Lower lobe of right lung (tissue), 2 donors: ENCODE measurements around the gene PIK3R1. TPM values are rescaled to one million over a fixed set of nuclear protein-coding genes. Genes with fewer than 3 reads are reported as not detected.
A peak's percentile ranks its signal among the peaks of the same experiment; 100 is the strongest.
"Not testable (repeated sequence)": the region's sequence is repeated elsewhere in the genome, so short reads cannot be mapped to it uniquely, and the experiment has no call there.

ENCODE experiments used
- ATAC-seq, 2 donors: fragments of 200-7000 bp; cut with Tn5 transposase; one replicate each; pipeline ENCODE4 v1.9.1; 2020 to 2022; ENCODE audit warnings: mild to moderate bottlenecking in 2 of 2, moderate library complexity in 2 of 2
- DNase-seq: peaks from one replicate; pipeline ENCODE4 v3.0.0-alpha.2; 2020
- H3K27ac ChIP-seq: fragments of 200-600 bp; one replicate; pipeline ENCODE4 v1.8.0; 2022
- H3K27me3 ChIP-seq: fragments of 200-600 bp; one replicate; pipeline ENCODE4 v1.8.0; 2022; ENCODE audit warnings: low read depth
- H3K36me3 ChIP-seq: fragments of 200-600 bp; one replicate; pipeline ENCODE4 v1.8.0; 2022; ENCODE audit warnings: mild to moderate bottlenecking
- H3K4me1 ChIP-seq: fragments of 200-600 bp; one replicate; pipeline ENCODE4 v1.8.0; 2022
- H3K4me3 ChIP-seq: fragments of 200-600 bp; one replicate; pipeline ENCODE4 v1.8.0; 2022; ENCODE audit warnings: mild to moderate bottlenecking
- H3K9me3 ChIP-seq: fragments of 200-600 bp; one replicate; pipeline ENCODE4 v1.8.0; 2022
- intact Hi-C: fragments of 100-400 bp; cut with DNase I; formaldehyde crosslinking; loops from one replicate; pipeline ENCODE4 v1.11.0; 2022
- total RNA-seq: library from RNA; stranded (reverse); fragmentation: NEBNext Ultra II Directional; extraction: Animal tissue kit (Norgen Biotek cat#: 25700); gene quantifications from one replicate; pipeline ENCODE4 v1.2.1, GENCODE V29; 2021
- TF ChIP-seq, protein P1 (sequence below): fragments of 200-600 bp; IDR thresholded peaks from one replicate; pipeline ENCODE4 v1.8.0; 2022; ENCODE audit warnings: antibody characterized with exemption, mild to moderate bottlenecking
- donor health status: DM: no; HTN: yes; CAD: no; lungs with severe emphysema.

PIK3R1 gene
- total RNA-seq, 1 donor from 2014 or later, result 122 TPM

DNA sequence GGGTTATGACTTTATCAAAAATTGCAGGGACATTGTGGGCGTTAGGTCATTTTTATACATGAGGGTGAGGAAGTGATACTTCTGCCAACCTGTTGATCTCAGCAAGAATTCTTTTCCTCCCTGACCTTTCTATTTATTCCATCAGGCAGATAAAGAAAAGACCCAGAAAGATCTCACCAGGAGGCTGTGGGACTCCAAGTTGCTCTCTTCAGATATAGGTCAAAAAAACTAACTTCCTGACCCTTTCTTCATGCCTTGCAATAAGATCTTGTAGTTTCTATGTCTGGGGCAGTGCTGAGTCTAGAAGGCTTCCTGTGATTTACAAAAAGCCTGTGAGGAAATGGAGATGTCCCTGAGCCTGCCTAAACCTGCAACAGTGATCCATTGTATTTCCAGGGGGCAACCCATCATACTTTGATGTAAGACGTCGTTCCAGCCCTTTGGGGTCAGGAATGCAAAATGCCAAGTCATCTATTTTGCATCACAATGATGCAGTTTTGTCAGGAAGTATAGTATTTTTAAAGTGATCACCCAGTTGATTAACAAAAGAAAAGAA is 22.0 kb upstream of the PIK3R1 start:
- TF ChIP-seq, protein P1, sequence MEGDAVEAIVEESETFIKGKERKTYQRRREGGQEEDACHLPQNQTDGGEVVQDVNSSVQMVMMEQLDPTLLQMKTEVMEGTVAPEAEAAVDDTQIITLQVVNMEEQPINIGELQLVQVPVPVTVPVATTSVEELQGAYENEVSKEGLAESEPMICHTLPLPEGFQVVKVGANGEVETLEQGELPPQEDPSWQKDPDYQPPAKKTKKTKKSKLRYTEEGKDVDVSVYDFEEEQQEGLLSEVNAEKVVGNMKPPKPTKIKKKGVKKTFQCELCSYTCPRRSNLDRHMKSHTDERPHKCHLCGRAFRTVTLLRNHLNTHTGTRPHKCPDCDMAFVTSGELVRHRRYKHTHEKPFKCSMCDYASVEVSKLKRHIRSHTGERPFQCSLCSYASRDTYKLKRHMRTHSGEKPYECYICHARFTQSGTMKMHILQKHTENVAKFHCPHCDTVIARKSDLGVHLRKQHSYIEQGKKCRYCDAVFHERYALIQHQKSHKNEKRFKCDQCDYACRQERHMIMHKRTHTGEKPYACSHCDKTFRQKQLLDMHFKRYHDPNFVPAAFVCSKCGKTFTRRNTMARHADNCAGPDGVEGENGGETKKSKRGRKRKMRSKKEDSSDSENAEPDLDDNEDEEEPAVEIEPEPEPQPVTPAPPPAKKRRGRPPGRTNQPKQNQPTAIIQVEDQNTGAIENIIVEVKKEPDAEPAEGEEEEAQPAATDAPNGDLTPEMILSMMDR, result no peak
- Histone ChIP-seq H3K36me3 (no peaks in the 10 kb centered on the region), H3K4me1 (peaks cover 10% of the 10 kb centered on the region), H3K27me3 (no peaks in the 10 kb centered on the region), H3K9me3 (no peaks in the 10 kb centered on the region), H3K4me3 (no peak overlapping the region), H3K27ac (no peak overlapping the region)
- ATAC-seq, result peak in 1 of 2 donors; percentile 37
- DNase-seq, result no peak
- intact Hi-C loops, result no loop called here

DNA sequence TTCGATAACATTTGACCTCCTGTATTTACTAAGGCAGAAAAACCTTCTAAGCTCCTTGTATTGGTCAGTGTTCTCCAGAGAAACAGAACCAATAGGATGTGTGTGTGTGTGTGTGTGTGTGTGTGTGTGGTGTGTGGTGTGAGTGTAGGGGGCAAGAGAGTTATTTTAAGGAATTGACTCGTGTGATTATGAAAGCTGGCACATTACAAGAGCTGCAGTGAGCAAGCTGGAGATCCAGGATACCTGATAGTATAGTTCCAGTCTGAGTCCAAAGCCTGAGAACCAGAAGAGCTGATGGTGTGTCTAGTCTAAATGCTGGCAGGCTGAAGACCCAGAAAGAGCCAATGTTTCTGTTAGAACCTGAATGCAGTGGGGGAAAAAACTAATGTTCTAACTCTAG is 21.2 kb upstream of the PIK3R1 start:
- intact Hi-C loops, result no loop called here
- Histone ChIP-seq H3K27ac (no peak overlapping the region), H3K36me3 (no peaks in the 10 kb centered on the region), H3K4me1 (peaks cover 10% of the 10 kb centered on the region), H3K27me3 (no peaks in the 10 kb centered on the region), H3K9me3 (no peaks in the 10 kb centered on the region), H3K4me3 (no peak overlapping the region)
- DNase-seq, result no peak
- ATAC-seq, result no peak
- TF ChIP-seq, protein P1, result no peak

DNA sequence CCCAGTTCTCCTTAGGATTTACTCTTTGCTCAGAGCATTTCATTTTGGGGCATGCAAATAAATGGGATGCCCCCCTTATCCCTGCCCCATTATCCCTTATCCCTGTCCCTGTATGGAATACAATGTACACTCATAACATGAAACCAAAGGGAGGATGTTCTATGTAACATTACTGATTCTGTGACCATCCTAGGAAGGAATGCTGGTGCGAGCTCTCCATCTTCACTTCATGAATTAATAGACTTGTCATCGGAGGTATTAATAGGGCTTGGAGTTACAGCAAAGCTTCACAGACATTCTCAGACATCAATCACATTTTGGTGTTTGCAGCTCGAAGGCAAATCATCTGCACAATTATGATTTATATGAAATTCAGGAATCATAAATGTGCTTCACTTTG is 20.4 kb upstream of the PIK3R1 start:
- Histone ChIP-seq H3K4me1 (peaks cover 10% of the 10 kb centered on the region), H3K9me3 (no peaks in the 10 kb centered on the region), H3K36me3 (no peaks in the 10 kb centered on the region), H3K27ac (no peak overlapping the region), H3K4me3 (no peak overlapping the region), H3K27me3 (no peaks in the 10 kb centered on the region)
- TF ChIP-seq, protein P1, result no peak
- ATAC-seq, result no peak
- intact Hi-C loops, result no loop called here
- DNase-seq, result no peak

DNA sequence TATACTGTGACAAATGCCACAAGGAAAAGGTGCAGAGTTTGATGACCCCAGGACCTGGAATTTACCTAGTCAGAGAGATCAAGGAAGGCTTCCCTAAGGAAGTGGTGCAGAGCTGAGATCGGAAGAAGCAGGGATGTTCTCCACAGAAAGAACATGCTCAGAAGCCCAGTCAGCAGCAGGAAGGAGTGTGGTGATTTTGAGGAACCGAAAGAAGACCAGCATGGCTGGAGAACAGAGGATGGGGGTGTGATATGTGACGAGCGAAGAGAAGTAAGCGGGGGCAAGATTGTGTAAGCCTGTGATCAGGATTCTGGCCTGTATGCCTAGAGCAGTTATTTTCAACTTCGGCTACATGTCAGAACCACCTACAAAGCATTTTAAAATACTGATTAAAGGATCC is 18.7 kb upstream of the PIK3R1 start:
- no peaks in the 10 kb centered on the region for H3K36me3 ChIP-seq
- TF ChIP-seq, protein P1, result no peak
- peaks cover 10% of the 10 kb centered on the region for H3K4me1 ChIP-seq
- H3K27me3 ChIP-seq, result no peaks in the 10 kb centered on the region
- no peaks in the 10 kb centered on the region for H3K9me3 ChIP-seq
- H3K4me3 ChIP-seq, result no peak overlapping the region
- ATAC-seq (peak; percentile 82 to 88), DNase-seq (no peak)
- intact Hi-C loops, result no loop called here
- H3K27ac ChIP-seq, result no peak overlapping the region

DNA sequence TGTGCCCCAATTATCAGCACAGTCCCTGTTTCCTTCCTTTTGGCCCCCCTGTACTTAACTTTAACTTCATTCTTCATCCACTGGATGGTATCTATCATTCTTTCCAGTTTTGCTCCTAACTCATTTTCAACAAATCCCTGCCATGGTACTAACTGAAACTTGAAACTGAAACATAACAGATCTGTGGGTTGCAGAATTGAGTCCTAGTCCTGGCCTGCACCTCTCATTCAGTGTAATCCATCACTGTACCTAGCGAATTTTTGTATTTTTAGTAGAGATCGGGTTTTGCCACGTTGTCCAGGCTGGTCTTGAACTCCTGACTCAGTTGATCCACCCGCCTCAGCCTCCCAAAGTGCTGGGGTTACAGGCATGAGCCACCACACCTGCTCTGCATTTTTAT is 15.3 kb upstream of the PIK3R1 start:
- DNase-seq, result no peak
- TF ChIP-seq, protein P1, result no peak
- no peaks in the 10 kb centered on the region for H3K36me3 ChIP-seq
- intact Hi-C loops, result no loop called here
- H3K4me1 ChIP-seq, result no peaks in the 10 kb centered on the region
- no peaks in the 10 kb centered on the region for H3K27me3 ChIP-seq
- H3K4me3 ChIP-seq, result no peak overlapping the region
- ATAC-seq, result no peak
- H3K27ac ChIP-seq, result no peak overlapping the region
- H3K9me3 ChIP-seq, result no peaks in the 10 kb centered on the region

DNA sequence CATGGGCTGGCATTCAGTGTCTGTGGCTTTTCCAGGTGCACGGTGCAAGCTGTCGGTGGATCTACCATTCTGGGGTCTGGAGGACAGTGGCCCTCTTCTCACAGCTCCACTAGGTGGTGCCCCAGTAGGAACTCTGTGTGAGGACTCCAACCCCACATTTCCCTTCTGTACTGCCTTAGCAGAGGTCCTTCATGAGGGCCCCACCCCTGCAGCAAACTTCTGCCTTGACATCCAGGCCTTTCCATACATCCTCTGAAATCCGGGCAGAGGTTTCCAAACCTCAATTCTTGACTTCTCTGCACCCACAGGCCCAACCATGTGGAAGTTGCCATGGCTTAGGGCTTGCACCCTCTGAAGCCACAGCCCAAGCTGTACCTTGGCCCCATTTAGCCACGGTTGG is 4.9 kb upstream of the PIK3R1 start:
- H3K36me3 ChIP-seq, result not testable (repeated sequence)

More for the DNA sequence above, 4.9 kb upstream of the PIK3R1 start:
- DNase-seq, H3K4me3 ChIP-seq, H3K9me3 ChIP-seq, intact Hi-C loops, ATAC-seq, H3K4me1 ChIP-seq, H3K27me3 ChIP-seq, H3K27ac ChIP-seq: not testable (repeated sequence)
